WTC11 (cell line): ENCODE data around the gene HCFC1. TPM values are rescaled to one million over a fixed set of nuclear protein-coding genes. Genes with fewer than 3 reads are reported as not detected.

Experiments
- ATAC-seq: fragments of 200-7000 bp; cut with Tn5 transposase; 2 replicates; pipeline ENCODE4 v1.10.0; 2021; ENCODE audit warnings: mild to moderate bottlenecking, moderate library complexity
- CTCF ChIA-PET: fragments of 300-600 bp; sonication (Branson Sonifier 250); formaldehyde crosslinking; loops from one replicate; lab custom pipeline; 2021; ENCODE audit warnings: antibody characterized with exemption; lab: Charles Lee
- POLR2A ChIA-PET: fragments of 350-600 bp; sonication (Branson Sonifier 250); formaldehyde crosslinking; loops from one replicate; lab custom pipeline; 2021; ENCODE audit warnings: antibody characterized with exemption; lab: Charles Lee
- DNase-seq: peaks from one replicate; pipeline ENCODE4 v3.0.0; 2021; ENCODE audit warnings: low spot score
- H3K27ac Mint-ChIP-seq: 2 replicates; pipeline ENCODE4 v1.8.0; 2021; ENCODE audit warnings: mixed read lengths
- H3K27me3 Mint-ChIP-seq: 2 replicates; pipeline ENCODE4 v1.8.0; 2021; ENCODE audit warnings: low read depth, mild to moderate bottlenecking, moderate library complexity, mixed read lengths
- H3K36me3 Mint-ChIP-seq: 2 replicates; pipeline ENCODE4 v1.8.0; 2021; ENCODE audit warnings: mixed read lengths
- H3K4me1 Mint-ChIP-seq: 2 replicates; pipeline ENCODE4 v1.8.0; 2022; ENCODE audit warnings: mixed read lengths
- H3K4me3 Mint-ChIP-seq: 2 replicates; pipeline ENCODE4 v1.8.0; 2021; ENCODE audit warnings: mild to moderate bottlenecking, moderate library complexity, mixed read lengths
- H3K9me3 Mint-ChIP-seq: 2 replicates; pipeline ENCODE4 v1.8.0; 2021; ENCODE audit warnings: mixed read lengths
- ATF1 ChIP-seq: sonication (generic); formaldehyde crosslinking; IDR thresholded peaks from 2 replicates; pipeline ENCODE4 v1.8.1; 2023; ENCODE audit warnings: mild to moderate bottlenecking, moderate library complexity, missing genetic modification reagents
- ELF4 ChIP-seq: sonication (generic); formaldehyde crosslinking; IDR thresholded peaks from 2 replicates; pipeline ENCODE4 v1.8.1; 2022; ENCODE audit warnings: low read depth, mild to moderate bottlenecking, moderate library complexity, missing genetic modification reagents
- FOXP1 ChIP-seq: sonication (generic); formaldehyde crosslinking; IDR thresholded peaks from 2 replicates; pipeline ENCODE4 v1.8.0; 2022; ENCODE audit warnings: missing genetic modification reagents, mild to moderate bottlenecking, moderate library complexity, borderline replicate concordance
- NFATC4 ChIP-seq: fragments of 250-450 bp; sonication (Bioruptor Pico); IDR thresholded peaks from 2 replicates; pipeline ENCODE4 v1.9.0; 2021; ENCODE audit warnings: mild to moderate bottlenecking
- TP53 ChIP-seq: sonication (generic); formaldehyde crosslinking; IDR thresholded peaks from 2 replicates; pipeline ENCODE4 v1.8.1; 2023; ENCODE audit warnings: mild to moderate bottlenecking, missing genetic modification reagents
- ZNF138 ChIP-seq: sonication (generic); formaldehyde crosslinking; conservative IDR thresholded peaks from 2 replicates; pipeline ENCODE4 v1.8.1; 2022; ENCODE audit warnings: mild to moderate bottlenecking, moderate library complexity, missing genetic modification reagents
- total RNA-seq: library from RNA; stranded (reverse); gene quantifications from 3 replicates; pipeline ENCODE4 v1.2.3, GENCODE V29; 2021
- TF ChIP-seq, protein P1 (sequence below): fragments of 250-450 bp; sonication (Bioruptor Pico); IDR thresholded peaks from 2 replicates; pipeline ENCODE4 v1.9.0; 2021; ENCODE audit warnings: mild to moderate bottlenecking
- TF ChIP-seq, protein P2 (sequence below): sonication (generic); formaldehyde crosslinking; IDR thresholded peaks from 2 replicates; pipeline ENCODE4 v1.8.1; 2023; ENCODE audit warnings: mild to moderate bottlenecking, missing genetic modification reagents, moderate library complexity
- TF ChIP-seq, protein P3 (sequence below): sonication (generic); formaldehyde crosslinking; IDR thresholded peaks from 2 replicates; pipeline ENCODE4 v1.8.1; 2022; ENCODE audit warnings: mild to moderate bottlenecking, moderate library complexity, missing genetic modification reagents
- TF ChIP-seq, protein P4 (sequence below): fragments of 250-450 bp; sonication (Bioruptor Pico); IDR thresholded peaks from 2 replicates; pipeline ENCODE4 v2.1.2; 2022; ENCODE audit warnings: mild to moderate bottlenecking, moderate library complexity

The HCFC1 gene
- total RNA-seq, 1 experiment from 2014 or later, result 130 TPM

DNA sequence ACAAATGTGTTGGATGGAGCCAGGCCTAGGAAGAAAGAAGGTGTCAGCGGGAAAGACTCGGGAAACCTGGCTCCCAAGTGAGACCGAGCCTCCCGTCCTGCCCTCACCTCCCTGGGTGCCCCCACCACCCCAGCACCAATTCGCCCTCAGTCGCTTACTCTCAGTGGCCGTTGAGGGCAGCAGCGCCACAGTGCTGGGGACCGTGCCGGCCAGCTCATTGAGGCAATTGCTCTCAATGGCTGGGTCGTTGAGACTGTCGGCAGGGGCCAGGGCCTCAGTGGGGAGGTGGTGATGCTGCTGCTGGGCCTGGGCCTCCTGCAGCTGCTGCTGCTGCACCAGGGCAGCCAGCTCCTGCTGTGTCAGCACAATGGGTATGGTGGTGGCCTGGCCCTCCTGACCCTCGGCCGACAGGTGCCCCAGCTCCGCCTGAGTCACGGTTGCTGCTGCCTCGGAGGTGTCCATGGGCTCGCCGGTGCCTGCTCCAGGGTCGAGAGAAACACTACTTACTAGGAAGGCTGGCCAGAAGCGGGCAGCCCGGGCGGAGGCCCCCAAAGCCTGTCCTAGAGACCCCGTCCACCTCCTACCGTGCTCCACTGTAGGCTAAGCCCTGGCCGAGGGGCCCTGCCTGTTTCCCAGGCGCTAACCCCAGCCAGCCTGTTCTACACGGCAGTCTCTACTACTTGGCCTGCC is 19.8 kb downstream of the HCFC1 start (continued):
- TF ChIP-seq, protein P1, sequence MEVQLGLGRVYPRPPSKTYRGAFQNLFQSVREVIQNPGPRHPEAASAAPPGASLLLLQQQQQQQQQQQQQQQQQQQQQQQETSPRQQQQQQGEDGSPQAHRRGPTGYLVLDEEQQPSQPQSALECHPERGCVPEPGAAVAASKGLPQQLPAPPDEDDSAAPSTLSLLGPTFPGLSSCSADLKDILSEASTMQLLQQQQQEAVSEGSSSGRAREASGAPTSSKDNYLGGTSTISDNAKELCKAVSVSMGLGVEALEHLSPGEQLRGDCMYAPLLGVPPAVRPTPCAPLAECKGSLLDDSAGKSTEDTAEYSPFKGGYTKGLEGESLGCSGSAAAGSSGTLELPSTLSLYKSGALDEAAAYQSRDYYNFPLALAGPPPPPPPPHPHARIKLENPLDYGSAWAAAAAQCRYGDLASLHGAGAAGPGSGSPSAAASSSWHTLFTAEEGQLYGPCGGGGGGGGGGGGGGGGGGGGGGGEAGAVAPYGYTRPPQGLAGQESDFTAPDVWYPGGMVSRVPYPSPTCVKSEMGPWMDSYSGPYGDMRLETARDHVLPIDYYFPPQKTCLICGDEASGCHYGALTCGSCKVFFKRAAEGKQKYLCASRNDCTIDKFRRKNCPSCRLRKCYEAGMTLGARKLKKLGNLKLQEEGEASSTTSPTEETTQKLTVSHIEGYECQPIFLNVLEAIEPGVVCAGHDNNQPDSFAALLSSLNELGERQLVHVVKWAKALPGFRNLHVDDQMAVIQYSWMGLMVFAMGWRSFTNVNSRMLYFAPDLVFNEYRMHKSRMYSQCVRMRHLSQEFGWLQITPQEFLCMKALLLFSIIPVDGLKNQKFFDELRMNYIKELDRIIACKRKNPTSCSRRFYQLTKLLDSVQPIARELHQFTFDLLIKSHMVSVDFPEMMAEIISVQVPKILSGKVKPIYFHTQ (CRISPR knock-in tag), result no peak
- TF ChIP-seq ELF4 (CRISPR knock-in tag), result no peak
- TF ChIP-seq, protein P2, sequence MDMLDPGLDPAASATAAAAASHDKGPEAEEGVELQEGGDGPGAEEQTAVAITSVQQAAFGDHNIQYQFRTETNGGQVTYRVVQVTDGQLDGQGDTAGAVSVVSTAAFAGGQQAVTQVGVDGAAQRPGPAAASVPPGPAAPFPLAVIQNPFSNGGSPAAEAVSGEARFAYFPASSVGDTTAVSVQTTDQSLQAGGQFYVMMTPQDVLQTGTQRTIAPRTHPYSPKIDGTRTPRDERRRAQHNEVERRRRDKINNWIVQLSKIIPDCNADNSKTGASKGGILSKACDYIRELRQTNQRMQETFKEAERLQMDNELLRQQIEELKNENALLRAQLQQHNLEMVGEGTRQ (CRISPR knock-in tag), result no peak
- no peak for TF ChIP-seq ZNF138
- TF ChIP-seq, protein P3, sequence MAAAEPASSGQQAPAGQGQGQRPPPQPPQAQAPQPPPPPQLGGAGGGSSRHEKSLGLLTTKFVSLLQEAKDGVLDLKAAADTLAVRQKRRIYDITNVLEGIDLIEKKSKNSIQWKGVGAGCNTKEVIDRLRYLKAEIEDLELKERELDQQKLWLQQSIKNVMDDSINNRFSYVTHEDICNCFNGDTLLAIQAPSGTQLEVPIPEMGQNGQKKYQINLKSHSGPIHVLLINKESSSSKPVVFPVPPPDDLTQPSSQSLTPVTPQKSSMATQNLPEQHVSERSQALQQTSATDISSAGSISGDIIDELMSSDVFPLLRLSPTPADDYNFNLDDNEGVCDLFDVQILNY (CRISPR knock-in tag), result no peak
- no peak for TF ChIP-seq NFATC4 (CRISPR knock-in tag)
- TF ChIP-seq FOXP1 (CRISPR knock-in tag), result no peak
- TF ChIP-seq TP53 (CRISPR knock-in tag), result no peak

DNA sequence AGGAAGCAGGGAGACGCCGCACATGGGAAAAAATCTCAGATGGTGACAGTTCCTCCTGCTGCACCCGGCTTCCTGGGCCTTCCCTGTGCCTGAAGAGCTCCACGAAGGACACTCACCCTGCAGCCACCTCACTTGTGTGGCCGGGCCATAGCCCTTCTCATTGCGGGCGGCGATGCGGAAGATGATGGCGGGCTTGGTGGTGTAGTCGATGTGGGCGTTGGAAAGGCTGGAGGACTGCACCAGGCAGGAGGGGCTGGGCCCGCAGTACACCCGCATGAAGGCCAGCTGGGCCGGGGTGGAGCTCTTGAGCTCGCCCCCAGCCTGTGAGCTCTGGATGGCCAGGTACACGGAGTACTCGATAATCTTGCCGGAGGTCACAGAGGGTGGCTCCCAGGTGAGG is 21.5 kb downstream of the HCFC1 start:
- ATAC-seq (no peak), DNase-seq (no peak)
- H3K27me3 Mint-ChIP-seq, result no peaks in the 10 kb centered on the region
- no peak overlapping the region for H3K4me3 Mint-ChIP-seq
- no peak overlapping the region for H3K27ac Mint-ChIP-seq
- ChIA-PET CTCF (interaction anchor here (7.3 kb wide), 1 partner anchor 23 kb away, joined by 116 read pairs; the partner anchor contains the start of gene ARHGAP4), POLR2A (interaction anchor here (0.5 kb wide), 1 partner anchor 87 kb away, joined by 4 read pairs; no protein-coding TSS in a partner anchor)
- H3K9me3 Mint-ChIP-seq, result no peaks in the 10 kb centered on the region
- H3K36me3 Mint-ChIP-seq, result peaks cover 26% of the 10 kb centered on the region
- no peak for TF ChIP-seq ATF1 (CRISPR knock-in tag)
- H3K4me1 Mint-ChIP-seq, result peaks cover 11% of the 10 kb centered on the region

DNA sequence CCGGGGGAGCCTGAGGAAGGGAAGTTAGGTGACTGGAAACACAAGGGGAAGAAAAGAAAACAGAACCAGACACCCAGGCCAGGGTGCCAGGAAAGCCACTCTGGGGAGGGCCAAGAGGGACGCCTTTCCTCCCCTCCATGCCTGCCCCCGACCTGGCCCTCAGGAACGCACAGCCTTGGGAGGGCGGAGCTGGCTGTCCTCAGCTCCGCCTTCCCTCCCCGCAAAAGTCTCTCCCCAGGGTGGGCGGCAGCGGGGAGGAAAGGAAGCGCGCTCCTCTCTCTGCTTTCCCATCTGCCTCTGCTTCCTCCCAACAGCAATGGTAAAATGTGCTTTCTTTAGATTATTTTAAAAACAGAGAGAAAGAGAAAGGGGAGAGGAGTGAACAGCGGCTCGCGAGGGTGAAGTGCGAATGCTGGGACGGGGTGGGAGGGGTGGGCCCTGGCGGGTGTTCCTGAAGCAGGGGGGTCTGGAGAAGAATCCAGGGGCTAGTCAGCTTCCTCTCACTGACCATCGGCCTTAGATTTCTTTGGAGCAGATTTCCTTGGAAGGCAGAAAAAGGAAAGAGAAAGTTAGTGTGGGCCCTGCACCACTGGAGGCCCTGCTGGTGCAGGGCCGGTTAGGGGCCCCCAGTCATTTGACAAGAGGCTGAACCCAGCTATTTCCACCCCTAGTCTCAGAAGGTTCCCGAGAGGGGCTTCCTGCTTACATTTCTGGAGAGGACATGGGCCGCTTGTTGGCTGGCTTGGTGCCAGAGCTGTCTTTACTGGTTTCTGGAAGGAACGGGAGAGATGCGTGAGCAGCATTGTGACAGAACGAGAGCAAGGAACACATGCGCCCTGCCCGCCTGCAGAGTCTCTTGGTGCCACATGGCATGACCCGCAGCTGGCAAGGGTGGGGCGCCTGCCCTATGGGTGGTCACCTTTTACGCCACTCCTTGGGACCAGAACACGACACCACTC is 22.5 kb downstream of the HCFC1 start:
- TF ChIP-seq, protein P4, sequence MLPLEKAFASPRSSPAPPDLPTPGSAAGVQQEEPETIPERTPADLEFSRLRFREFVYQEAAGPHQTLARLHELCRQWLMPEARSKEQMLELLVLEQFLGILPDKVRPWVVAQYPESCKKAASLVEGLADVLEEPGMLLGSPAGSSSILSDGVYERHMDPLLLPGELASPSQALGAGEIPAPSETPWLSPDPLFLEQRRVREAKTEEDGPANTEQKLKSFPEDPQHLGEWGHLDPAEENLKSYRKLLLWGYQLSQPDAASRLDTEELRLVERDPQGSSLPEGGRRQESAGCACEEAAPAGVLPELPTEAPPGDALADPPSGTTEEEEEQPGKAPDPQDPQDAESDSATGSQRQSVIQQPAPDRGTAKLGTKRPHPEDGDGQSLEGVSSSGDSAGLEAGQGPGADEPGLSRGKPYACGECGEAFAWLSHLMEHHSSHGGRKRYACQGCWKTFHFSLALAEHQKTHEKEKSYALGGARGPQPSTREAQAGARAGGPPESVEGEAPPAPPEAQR (CRISPR knock-in tag), result no peak
- H3K4me3 Mint-ChIP-seq, result no peak overlapping the region
- DNase-seq (no peak), ATAC-seq (no peak)
- H3K27me3 Mint-ChIP-seq, result no peaks in the 10 kb centered on the region
- H3K9me3 Mint-ChIP-seq, result no peaks in the 10 kb centered on the region
- CTCF ChIA-PET, result interaction anchor here (1.3 to 7.3 kb wide), 5 partner anchors 10 to 63 kb away, joined by 4 to 116 read pairs (median 7); partner anchors contain the start of genes ARHGAP4 and L1CAM
- POLR2A ChIA-PET, result interaction anchor here (0.8 to 1.0 kb wide), 2 partner anchors 14 to 22 kb away, joined by 3 to 5 read pairs; partner anchors contain the start of gene NAA10
- H3K4me1 Mint-ChIP-seq, result peaks cover 14% of the 10 kb centered on the region
- H3K36me3 Mint-ChIP-seq, result peaks cover 19% of the 10 kb centered on the region
- 0 out of 2 replicates have a peak overlapping the region, but pooled peaks have one; percentile 60 for H3K27ac Mint-ChIP-seq
